A549 (cell line): ENCODE measurements around the gene PRPSAP1. TPM values are rescaled to one million over a fixed set of nuclear protein-coding genes. Genes with fewer than 3 reads are reported as not detected.

Experiments used
- ATAC-seq, 2 experiments: fragments of 200-7000 bp in 1 of 2; fragments of >200 bp in 1 of 2; cut with Nextera tagmentation in 1 of 2; cut with Tn5 transposase in 1 of 2; 3 replicates each; pipeline versions ENCODE4 v1.8.0 to v1.9.1; 2018 to 2020; ENCODE audit warnings: mild to moderate bottlenecking in 1 of 2, moderate library complexity in 1 of 2
- CTCF ChIA-PET: fragments of 300-600 bp; sonication (Branson Sonifier 250); formaldehyde crosslinking; extraction: SDS; loops from one replicate; lab custom pipeline; 2021; ENCODE audit warnings: antibody characterized with exemption, inconsistent platforms; lab: Yijun Ruan, JAX
- POLR2A ChIA-PET: fragments of 350-600 bp; formaldehyde crosslinking; extraction: SDS; loops from one replicate; lab custom pipeline; 2021; ENCODE audit warnings: antibody characterized with exemption, inconsistent platforms; lab: Yijun Ruan, JAX
- DNase-seq, 2 experiments: peaks; one replicate each; pipeline versions ENCODE4 v3.0.0 to v3.0.0-alpha.2; 2011 to 2016; ENCODE audit warnings: low read depth in 1 of 2, low spot score in 1 of 2
- FAIRE-seq: peaks from 2 replicates; lab custom pipeline; 2011; peaks lifted over from hg19 to GRCh38; lab: Jason Lieb, UNC
- H3K27ac ChIP-seq, 2 experiments: fragments of >200 bp; sonication (Bioruptor Twin); formaldehyde crosslinking; 3 replicates each; pipeline ENCODE4 v1.5.1; 2016 to 2017
- H3K4me1 ChIP-seq: fragments of >200 bp; sonication (Bioruptor Twin); formaldehyde crosslinking; 3 replicates; pipeline ENCODE4 v1.6.1; 2016
- H3K4me2 ChIP-seq: fragments of >200 bp; sonication (Bioruptor Twin); formaldehyde crosslinking; 3 replicates; pipeline ENCODE4 v1.6.1; 2016
- H3K4me3 ChIP-seq: fragments of >200 bp; sonication (Bioruptor Twin); formaldehyde crosslinking; 3 replicates; pipeline ENCODE4 v1.5.1; 2016
- H3K9me3 ChIP-seq: fragments of >200 bp; sonication (Bioruptor Twin); formaldehyde crosslinking; 3 replicates; pipeline ENCODE4 v1.6.1; 2016
- ATOH8 ChIP-seq: fragments of 250-450 bp; sonication (Bioruptor Pico); IDR thresholded peaks from 2 replicates; pipeline ENCODE4 v1.5.0; 2020; ENCODE audit warnings: low read depth, mild to moderate bottlenecking, moderate library complexity
- CBX2 ChIP-seq: fragments of 200-600 bp; sonication (generic); IDR thresholded peaks from 2 replicates; pipeline ENCODE4 v1.6.1; 2016; ENCODE audit warnings: low read depth, mild to moderate bottlenecking, borderline replicate concordance
- CBX8 ChIP-seq: fragments of 200-600 bp; sonication (generic); IDR thresholded peaks from 2 replicates; pipeline ENCODE4 v1.6.1; 2016
- CHD4 ChIP-seq: fragments of 200-600 bp; sonication (generic); IDR thresholded peaks from 2 replicates; pipeline ENCODE4 v1.6.1; 2016; ENCODE audit warnings: antibody characterized with exemption, mild to moderate bottlenecking, borderline replicate concordance
- EP300 ChIP-seq, 2 experiments: fragments of >200 bp; sonication (Bioruptor Twin); formaldehyde crosslinking; IDR thresholded peaks; 2 replicates in 1 of 2; 3 replicates in 1 of 2; pipeline ENCODE4 v1.6.1; 2016 to 2017
- ESRRA ChIP-seq: fragments of 150-350 bp; IDR thresholded peaks from 2 replicates; pipeline ENCODE4 v1.6.1; 2014; ENCODE audit warnings: mild to moderate bottlenecking, low read length, borderline replicate concordance
- HOXB5 ChIP-seq: fragments of 250-450 bp; sonication (Bioruptor Pico); IDR thresholded peaks from 2 replicates; pipeline ENCODE4 v1.5.0; 2020; ENCODE audit warnings: mild to moderate bottlenecking, moderate library complexity
- JUNB ChIP-seq: fragments of >200 bp; sonication (Bioruptor Twin); formaldehyde crosslinking; IDR thresholded peaks from 2 replicates; pipeline ENCODE4 v1.6.1; 2016
- KDM5A ChIP-seq: fragments of 200-600 bp; sonication (generic); IDR thresholded peaks from 2 replicates; pipeline ENCODE4 v1.6.1; 2016; ENCODE audit warnings: antibody characterized with exemption, mild to moderate bottlenecking
- MAX ChIP-seq: IDR thresholded peaks from 2 replicates; pipeline ENCODE4 v1.6.1; 2012
- NFE2L2 ChIP-seq: fragments of 150-350 bp; conservative IDR thresholded peaks from 2 replicates; pipeline ENCODE4 v1.6.1; 2014; ENCODE audit warnings: low read length
- PHF8 ChIP-seq: fragments of 200-600 bp; sonication (generic); IDR thresholded peaks from 2 replicates; pipeline ENCODE4 v1.6.1; 2016; ENCODE audit warnings: low read depth, mild to moderate bottlenecking, antibody characterized with exemption, moderate library complexity, borderline replicate concordance
- POLR2AphosphoS2 ChIP-seq: conservative IDR thresholded peaks from 2 replicates; pipeline ENCODE4 v1.6.1; 2012; ENCODE audit warnings: low read length, improper control_type of control experiment, inconsistent platforms
- RARB ChIP-seq: fragments of 250-450 bp; sonication (Bioruptor Pico); IDR thresholded peaks from 2 replicates; pipeline ENCODE4 v1.8.0; 2021; ENCODE audit warnings: mild to moderate bottlenecking, moderate library complexity
- SMC3 ChIP-seq: fragments of >200 bp; sonication (Bioruptor Twin); formaldehyde crosslinking; IDR thresholded peaks from 3 replicates; pipeline ENCODE4 v1.6.1; 2018; ENCODE audit warnings: inconsistent platforms
- SREBF2 ChIP-seq: fragments of 450-650 bp; IDR thresholded peaks from 2 replicates; pipeline ENCODE4 v1.6.1; 2014; ENCODE audit warnings: mild to moderate bottlenecking, moderate library complexity
- TFCP2L1 ChIP-seq: fragments of 250-450 bp; sonication (Bioruptor Pico); IDR thresholded peaks from 2 replicates; pipeline ENCODE4 v1.5.0; 2021; ENCODE audit warnings: mild to moderate bottlenecking
- TP53 ChIP-seq: fragments of 250-450 bp; sonication (Bioruptor Pico); IDR thresholded peaks from 2 replicates; pipeline ENCODE4 v1.5.0; 2021; ENCODE audit warnings: mild to moderate bottlenecking, moderate library complexity
- USF2 ChIP-seq: fragments of 450-650 bp; IDR thresholded peaks from 2 replicates; pipeline ENCODE4 v1.6.1; 2014; ENCODE audit warnings: antibody characterized with exemption
- ZFP36 ChIP-seq: fragments of 450-650 bp; IDR thresholded peaks from 2 replicates; pipeline ENCODE4 v1.6.1; 2014; ENCODE audit warnings: borderline replicate concordance; ENCODE audit not compliant: partially characterized antibody
- ZSCAN20 ChIP-seq: fragments of 250-450 bp; sonication (Bioruptor Pico); IDR thresholded peaks from 2 replicates; pipeline ENCODE4 v1.8.0; 2022; ENCODE audit warnings: mild to moderate bottlenecking, moderate library complexity
- WGBS: methylation state at CpG from one replicate; pipeline ENCODE4 v1.1.6; 2017; ENCODE audit errors: missing lambda C conversion rate; 5-methylcytosine and 5-hydroxymethylcytosine counted together
- polyA plus RNA-seq, 4 experiments: library from polyadenylated mRNA; depleted of rRNA in 3 of 4; stranded (reverse); fragments of >200 nt; fragmentation: RNase III in 1 of 4; extraction: RNeasy Plus Mini Kit Qiagen cat#74134 plus additional on column Dnase treatment in 1 of 4; gene quantifications; 2 replicates in 3 of 4; 3 replicates in 1 of 4; pipeline ENCODE4 v1.2.3, GENCODE V29; 2011 to 2017
- TF ChIP-seq, protein P1 (sequence below): fragments of >200 bp; sonication (Bioruptor Twin); formaldehyde crosslinking; IDR thresholded peaks from 2 replicates; pipeline ENCODE4 v1.6.1; 2016

The PRPSAP1 gene
- polyA plus RNA-seq, 2 of the 4 experiments (the other 2 are of a cell fraction) = 63.3 to 80.9 TPM

DNA sequence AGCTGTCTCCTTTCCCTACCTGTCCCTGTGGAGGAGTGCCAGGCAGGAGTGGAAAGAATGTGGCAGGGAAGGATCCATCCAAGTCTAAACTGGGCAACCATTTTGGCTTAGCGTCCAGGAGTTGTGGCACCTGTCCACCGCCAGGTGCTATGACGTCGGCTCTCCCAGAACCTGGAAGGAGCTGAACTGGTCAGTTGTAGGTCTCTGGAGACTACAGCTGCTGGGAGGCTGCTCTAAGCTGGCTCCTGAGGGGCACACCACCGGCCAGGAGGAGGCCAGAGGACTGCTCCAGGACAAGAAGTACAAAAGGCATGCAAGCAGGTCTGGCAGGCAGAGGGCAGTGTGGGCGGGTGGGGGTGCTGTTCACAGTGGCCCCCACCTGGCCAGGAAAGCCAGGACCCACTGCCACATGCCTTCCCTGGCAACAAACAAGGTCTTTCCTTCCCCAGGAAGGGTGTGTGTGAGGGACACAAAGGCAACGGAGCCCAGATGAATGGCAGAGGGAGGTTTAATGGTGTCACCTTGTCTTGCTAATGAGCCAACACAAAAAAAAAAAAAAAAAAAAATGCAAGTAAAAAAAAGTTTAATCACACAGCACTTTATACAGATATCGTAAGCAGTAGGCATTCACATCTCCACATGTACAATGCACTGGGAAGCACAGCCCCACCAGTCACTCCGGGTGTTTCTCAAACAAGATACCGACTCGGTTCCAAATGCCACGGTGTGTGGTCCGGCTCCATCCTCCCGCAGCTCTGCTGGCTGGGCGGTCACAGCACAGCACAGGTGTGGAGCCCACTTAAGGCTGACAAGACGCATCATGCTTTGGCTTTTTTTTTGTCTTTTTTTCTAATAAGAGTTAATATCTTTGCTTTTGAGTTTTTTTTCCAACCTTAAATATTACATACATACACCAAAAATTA is 35.5 kb upstream of the PRPSAP1 start:
- ChIA-PET POLR2A (no interaction called here), CTCF (interaction anchor here (0.7 to 43.2 kb wide), 9 partner anchors 5 to 484 kb away, joined by 3 to 1094 read pairs (median 46); partner anchors contain the start of genes PRPSAP1, QRICH2 and SPHK1)
- no peaks in the 10 kb centered on the region for H3K9me3 ChIP-seq
- H3K4me3 ChIP-seq = no peak overlapping the region
- WGBS = 93% methylated on average over 16 of the region's 16 CpGs
- peak in 1 of 2 experiments; percentile 40 for DNase-seq
- FAIRE-seq = no peak
- ATAC-seq = no peak
- H3K27ac ChIP-seq = no peak overlapping the region
- no peak overlapping the region for H3K4me2 ChIP-seq
- peaks cover 15% of the 10 kb centered on the region for H3K4me1 ChIP-seq
- TF ChIP-seq EP300 (IDR thresholded peaks at IDR 0.05) (no peak), ESRRA (no peak), NFE2L2 (no peak), POLR2AphosphoS2 (no peak), CBX8 (no peak), KDM5A (no peak), ZFP36 (no peak), ZSCAN20 (CRISPR knock-in tag) (no peak), SMC3 (no peak), RARB (CRISPR knock-in tag) (no peak)
- TF ChIP-seq, protein P1, sequence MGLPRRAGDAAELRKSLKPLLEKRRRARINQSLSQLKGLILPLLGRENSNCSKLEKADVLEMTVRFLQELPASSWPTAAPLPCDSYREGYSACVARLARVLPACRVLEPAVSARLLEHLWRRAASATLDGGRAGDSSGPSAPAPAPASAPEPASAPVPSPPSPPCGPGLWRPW = no peak

GRCh38 chr17:76386966-76387765 is 33.5 kb upstream of the PRPSAP1 start:
- FAIRE-seq = no peak
- Histone ChIP-seq H3K9me3 (no peaks in the 10 kb centered on the region), H3K27ac (no peak overlapping the region), H3K4me1 (peaks cover 20% of the 10 kb centered on the region), H3K4me3 (no peak overlapping the region), H3K4me2 (no peak overlapping the region)
- TF ChIP-seq CHD4 (no peak), SREBF2 (no peak), ATOH8 (CRISPR knock-in tag) (no peak), USF2 (no peak), TP53 (CRISPR knock-in tag) (no peak), PHF8 (no peak), TFCP2L1 (CRISPR knock-in tag) (no peak), MAX (no peak), HOXB5 (CRISPR knock-in tag) (no peak), NFE2L2 (no peak), CBX2 (no peak), JUNB (no peak)
- ChIA-PET POLR2A (no interaction called here), CTCF (interaction anchor here (0.6 to 43.2 kb wide), 25 partner anchors 7 to 258 kb away, joined by 3 to 1094 read pairs (median 4); partner anchors contain the start of genes AANAT, PRPSAP1, QRICH2 and SPHK1)
- no peak for ATAC-seq
- DNase-seq = no peak
- WGBS = 84% methylated on average over 30 of the region's 31 CpGs
